Keratinocyte (primary cell): ENCODE results near the gene SACM1L. TPM values are rescaled to one million over a fixed set of nuclear protein-coding genes. Genes with fewer than 3 reads are reported as not detected.

ENCODE experiments used
- DNase-seq: peaks from one replicate; pipeline ENCODE4 v3.0.0-alpha.2; 2011; ENCODE audit warnings: low read depth, missing footprints, low spot score
- FAIRE-seq: peaks from 2 replicates; lab custom pipeline; 2011; peaks lifted over from hg19 to GRCh38; lab: Jason Lieb, UNC
- H2AFZ ChIP-seq: 2 replicates; pipeline ENCODE4 v1.6.0; 2012; ENCODE audit warnings: low read length, control low read depth, inconsistent platforms; ENCODE audit not compliant: control insufficient read depth
- H3K27ac ChIP-seq: 2 replicates; pipeline ENCODE4 v1.5.1; 2011; ENCODE audit warnings: low read length; ENCODE audit not compliant: control insufficient read depth, insufficient read depth
- H3K27me3 ChIP-seq: 3 replicates; pipeline ENCODE4 v1.6.0; 2011; ENCODE audit warnings: low read length; ENCODE audit not compliant: control insufficient read depth, insufficient read depth; ENCODE audit errors: extremely low read depth
- H3K36me3 ChIP-seq, 2 experiments: 2 replicates in 1 of 2; 3 replicates in 1 of 2; pipeline ENCODE4 v1.5.1; 2011; ENCODE audit warnings: low read length in 2 of 2, mild to moderate bottlenecking in 1 of 2; ENCODE audit not compliant: control insufficient read depth in 2 of 2, insufficient read depth in 2 of 2; ENCODE audit errors: extremely low read depth in 1 of 2
- H3K4me1 ChIP-seq: 3 replicates; pipeline ENCODE4 v1.5.1; 2011; ENCODE audit warnings: low read length; ENCODE audit not compliant: control insufficient read depth, insufficient read depth; ENCODE audit errors: extremely low read depth
- H3K4me2 ChIP-seq: 3 replicates; pipeline ENCODE4 v1.6.0; 2011; ENCODE audit warnings: low read depth, low read length; ENCODE audit not compliant: control insufficient read depth, insufficient read depth; ENCODE audit errors: extremely low read depth
- H3K4me3 ChIP-seq, 3 experiments: fragments of 200-600 bp in 1 of 3; sonication (generic) in 1 of 3; 2 replicates in 2 of 3; 3 replicates in 1 of 3; pipeline ENCODE4 v1.5.1; 2011 to 2016; ENCODE audit warnings: low read length in 3 of 3, mild to moderate bottlenecking in 3 of 3, control low read depth in 2 of 3, inconsistent platforms in 1 of 3, low read depth in 1 of 3, mixed read lengths in 1 of 3, mixed run types in 1 of 3, moderate library complexity in 1 of 3; ENCODE audit not compliant: control insufficient read depth in 2 of 3, insufficient read depth in 2 of 3; ENCODE audit errors: extremely low read depth in 1 of 3
- H3K79me2 ChIP-seq: 2 replicates; pipeline ENCODE4 v1.6.0; 2012; ENCODE audit warnings: low read length; ENCODE audit not compliant: control insufficient read depth, insufficient read depth
- H3K9ac ChIP-seq: 3 replicates; pipeline ENCODE4 v1.6.0; 2011; ENCODE audit warnings: low read length; ENCODE audit not compliant: control insufficient read depth, insufficient read depth; ENCODE audit errors: extremely low read depth
- H3K9me1 ChIP-seq: 3 replicates; pipeline ENCODE4 v1.6.0; 2011; ENCODE audit warnings: low read length; ENCODE audit not compliant: control insufficient read depth, insufficient read depth; ENCODE audit errors: extremely low read depth
- H3K9me3 ChIP-seq: 2 replicates; pipeline ENCODE4 v1.5.1; 2012; ENCODE audit warnings: low read depth, low read length; ENCODE audit not compliant: control insufficient read depth
- H4K20me1 ChIP-seq: 3 replicates; pipeline ENCODE4 v1.6.0; 2011; ENCODE audit warnings: low read length; ENCODE audit not compliant: control insufficient read depth, insufficient read depth; ENCODE audit errors: extremely low read depth
- CTCF ChIP-seq, 3 experiments: IDR thresholded peaks in 1 of 3; conservative IDR thresholded peaks in 1 of 3; optimal IDR thresholded peaks in 1 of 3; 2 replicates in 2 of 3; 3 replicates in 1 of 3; pipeline versions ENCODE3 to v1.5.1; 2011; ENCODE audit warnings: low read length in 3 of 3, mild to moderate bottlenecking in 3 of 3, moderate library complexity in 2 of 3, control low read depth in 1 of 3, inconsistent platforms in 1 of 3; ENCODE audit not compliant: insufficient read depth in 2 of 3; ENCODE audit errors: extremely low read depth in 1 of 3
- EZH2 ChIP-seq: IDR thresholded peaks from one replicate; pipeline ENCODE4 v1.6.1; 2012; ENCODE audit warnings: inconsistent platforms, mild to moderate bottlenecking, low read length, moderate library complexity
- dilution Hi-C: fragments of 300-500 bp; cut with MboI; formaldehyde crosslinking; loops from one replicate; pipeline ENCODE4 v1.7.0; 2020; ENCODE audit warnings: low sequenced_read_pairs; ENCODE audit not compliant: extremely low pct_ligation_motif_present
- polyA plus RNA-seq, 5 experiments: library from polyadenylated mRNA; depleted of rRNA in 3 of 5; stranded (reverse) in 3 of 5; stranded (forward) in 1 of 5; unstranded in 1 of 5; fragments of >200 nt; gene quantifications; 1 replicate in 1 of 5; 2 replicates in 3 of 5; 3 replicates in 1 of 5; pipeline versions ENCODE4 v1.2.1 to v1.2.3, GENCODE V29; 2011 to 2012; ENCODE audit warnings: missing spikeins in 2 of 5, low read depth in 1 of 5, low replicate concordance in 1 of 5

SACM1L gene
- polyA plus RNA-seq, 1 donor (not counting 4 experiments of a cell fraction or from before 2014, with no cell fraction given), result 44.3 TPM

GRCh38 chr3:45773072-45773471 is 83.9 kb downstream of the SACM1L start:
- FAIRE-seq (no peak), DNase-seq (no peak)
- H3K4me2 ChIP-seq, result no peak overlapping the region
- no peak for TF ChIP-seq CTCF (optimal IDR thresholded peaks at IDR 0.05 in 1 of 3, IDR thresholded peaks at IDR 0.05 in 1 of 3, conservative IDR thresholded peaks at IDR 0.05 in 1 of 3; ENCODE audit: extremely low read depth in 1 of 3, insufficient read depth in 2 of 3, low read length in 3 of 3)
- no peak for TF ChIP-seq EZH2
- no peaks in the 10 kb centered on the region for H3K9me1 ChIP-seq
- H3K36me3 ChIP-seq, result no peaks in the 10 kb centered on the region
- H3K27ac ChIP-seq, result no peak overlapping the region
- H3K9me3 ChIP-seq, result no peaks in the 10 kb centered on the region
- H2AFZ ChIP-seq, result no peak overlapping the region
- no peak overlapping the region for H3K4me3 ChIP-seq
- no peaks in the 10 kb centered on the region for H3K79me2 ChIP-seq
- H3K27me3 ChIP-seq, result peaks cover 38% of the 10 kb centered on the region
- H4K20me1 ChIP-seq, result no peaks in the 10 kb centered on the region
- dilution Hi-C loops, result no loop called here
- no peak overlapping the region for H3K9ac ChIP-seq
- H3K4me1 ChIP-seq, result no peaks in the 10 kb centered on the region

DNA sequence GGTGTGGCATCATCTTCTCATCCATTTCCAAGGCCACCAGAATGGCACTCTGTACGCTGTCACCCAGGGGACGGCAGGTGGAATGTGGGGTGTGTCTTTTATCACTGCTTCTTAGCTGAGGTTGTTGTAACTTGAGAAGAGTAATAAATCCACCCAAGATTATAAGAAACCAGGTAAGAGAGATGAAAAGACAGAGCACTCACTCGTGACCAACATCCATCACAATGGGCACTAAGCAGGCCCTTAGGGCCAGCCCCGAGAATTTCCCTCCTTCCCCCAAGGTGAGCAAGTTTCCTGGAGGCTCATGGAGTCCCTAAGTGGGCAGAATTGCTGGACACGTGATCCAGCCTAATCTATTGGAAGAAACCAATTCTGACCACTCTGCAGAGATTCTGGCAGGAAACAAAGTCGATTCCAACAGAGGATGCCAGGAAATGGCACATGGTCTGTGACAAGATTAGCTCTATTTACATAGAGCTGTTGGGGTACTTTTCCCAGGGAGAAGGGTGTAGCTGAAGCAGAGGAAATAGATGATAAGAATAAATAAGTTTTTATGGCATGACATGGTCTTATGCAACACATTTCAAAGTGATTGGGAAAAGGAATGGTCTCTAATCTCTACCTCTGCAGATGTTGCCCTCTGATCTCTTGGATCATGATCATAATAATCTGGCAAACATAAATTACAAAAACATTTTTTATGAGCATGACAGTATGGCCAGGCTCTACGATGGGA is 84.7 kb downstream of the SACM1L start:
- FAIRE-seq (no peak), DNase-seq (no peak)
- TF ChIP-seq CTCF (optimal IDR thresholded peaks at IDR 0.05 in 1 of 3, IDR thresholded peaks at IDR 0.05 in 1 of 3, conservative IDR thresholded peaks at IDR 0.05 in 1 of 3; ENCODE audit: extremely low read depth in 1 of 3, insufficient read depth in 2 of 3, low read length in 3 of 3) (no peak), EZH2 (no peak)

More for the DNA sequence above, 84.7 kb downstream of the SACM1L start:
- no peaks in the 10 kb centered on the region for H3K9me1 ChIP-seq
- no peak overlapping the region for H3K27ac ChIP-seq
- no peaks in the 10 kb centered on the region for H3K9me3 ChIP-seq
- H4K20me1 ChIP-seq, result no peaks in the 10 kb centered on the region
- H3K4me3 ChIP-seq, result no peak overlapping the region
- H3K36me3 ChIP-seq, result no peaks in the 10 kb centered on the region
- dilution Hi-C loops, result no loop called here
- H3K4me2 ChIP-seq, result no peak overlapping the region
- H3K4me1 ChIP-seq, result no peaks in the 10 kb centered on the region
- H2AFZ ChIP-seq, result no peak overlapping the region
- H3K79me2 ChIP-seq, result no peaks in the 10 kb centered on the region
- peaks cover 32% of the 10 kb centered on the region for H3K27me3 ChIP-seq
- H3K9ac ChIP-seq, result no peak overlapping the region
